Suprapubic skin (tissue), 3 donors: ENCODE results near the gene FLT3LG.

Source experiments
- POLR2AphosphoS5 ChIP-seq, 3 donors: sonication (generic); formaldehyde crosslinking; IDR thresholded peaks; one replicate each; pipeline ENCODE4 v1.6.1; 2017; ENCODE audit warnings: antibody characterized with exemption in 3 of 3
- TF ChIP-seq, protein P1 (sequence below), 2 donors: fragments of 200-600 bp in 1 of 2; fragments of 450-650 bp in 1 of 2; sonication (generic) in 1 of 2; IDR thresholded peaks; one replicate each; pipeline ENCODE4 v1.5.1; 2016 to 2019; ENCODE audit warnings: antibody characterized with exemption in 2 of 2, mild to moderate bottlenecking in 1 of 2, moderate library complexity in 1 of 2

DNA sequence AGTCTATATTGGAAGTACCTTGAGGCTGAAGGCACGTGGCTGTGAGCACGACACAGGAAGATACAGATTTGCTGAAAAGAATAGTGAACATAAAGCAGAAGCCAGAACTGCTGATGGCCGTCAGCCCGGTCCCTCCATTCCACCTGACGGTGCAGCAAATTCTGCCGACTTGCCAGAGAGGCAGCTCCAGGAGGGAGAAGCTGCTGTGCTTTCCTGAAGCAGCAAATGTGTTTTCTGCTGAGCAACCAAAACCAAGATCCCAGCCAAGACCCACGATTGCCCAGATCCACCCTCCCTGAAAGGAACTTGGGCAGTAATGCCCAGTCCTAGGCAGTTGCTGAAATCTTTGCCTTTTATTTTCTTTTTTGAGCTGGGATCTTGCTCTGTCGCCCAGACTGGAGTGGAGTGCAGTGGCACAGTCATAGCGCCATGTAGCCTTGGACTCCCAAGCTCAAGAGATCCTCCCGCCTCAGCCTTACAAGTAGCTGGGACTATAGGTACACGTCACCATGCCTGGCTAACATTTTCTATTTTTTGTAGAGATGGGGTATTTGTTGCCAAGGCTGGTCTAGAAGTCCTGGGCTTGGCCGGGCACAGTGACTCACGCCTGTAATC is 46.8 kb downstream of the FLT3LG start:
- TF ChIP-seq, protein P1, sequence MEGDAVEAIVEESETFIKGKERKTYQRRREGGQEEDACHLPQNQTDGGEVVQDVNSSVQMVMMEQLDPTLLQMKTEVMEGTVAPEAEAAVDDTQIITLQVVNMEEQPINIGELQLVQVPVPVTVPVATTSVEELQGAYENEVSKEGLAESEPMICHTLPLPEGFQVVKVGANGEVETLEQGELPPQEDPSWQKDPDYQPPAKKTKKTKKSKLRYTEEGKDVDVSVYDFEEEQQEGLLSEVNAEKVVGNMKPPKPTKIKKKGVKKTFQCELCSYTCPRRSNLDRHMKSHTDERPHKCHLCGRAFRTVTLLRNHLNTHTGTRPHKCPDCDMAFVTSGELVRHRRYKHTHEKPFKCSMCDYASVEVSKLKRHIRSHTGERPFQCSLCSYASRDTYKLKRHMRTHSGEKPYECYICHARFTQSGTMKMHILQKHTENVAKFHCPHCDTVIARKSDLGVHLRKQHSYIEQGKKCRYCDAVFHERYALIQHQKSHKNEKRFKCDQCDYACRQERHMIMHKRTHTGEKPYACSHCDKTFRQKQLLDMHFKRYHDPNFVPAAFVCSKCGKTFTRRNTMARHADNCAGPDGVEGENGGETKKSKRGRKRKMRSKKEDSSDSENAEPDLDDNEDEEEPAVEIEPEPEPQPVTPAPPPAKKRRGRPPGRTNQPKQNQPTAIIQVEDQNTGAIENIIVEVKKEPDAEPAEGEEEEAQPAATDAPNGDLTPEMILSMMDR (IDR thresholded peaks at IDR 0.05) = no peak
- TF ChIP-seq POLR2AphosphoS5 (IDR thresholded peaks at IDR 0.05) = no peak
